Measurements from ENCODE around the gene ANK3. TPM values are rescaled to one million over a fixed set of nuclear protein-coding genes. Genes with fewer than 3 reads are reported as not detected.

ANK3 gene
- total and polyA plus RNA-seq, 2 donors (not counting 1 experiment from before 2014, with no cell fraction given): 0.50 to 0.79 TPM

DNA sequence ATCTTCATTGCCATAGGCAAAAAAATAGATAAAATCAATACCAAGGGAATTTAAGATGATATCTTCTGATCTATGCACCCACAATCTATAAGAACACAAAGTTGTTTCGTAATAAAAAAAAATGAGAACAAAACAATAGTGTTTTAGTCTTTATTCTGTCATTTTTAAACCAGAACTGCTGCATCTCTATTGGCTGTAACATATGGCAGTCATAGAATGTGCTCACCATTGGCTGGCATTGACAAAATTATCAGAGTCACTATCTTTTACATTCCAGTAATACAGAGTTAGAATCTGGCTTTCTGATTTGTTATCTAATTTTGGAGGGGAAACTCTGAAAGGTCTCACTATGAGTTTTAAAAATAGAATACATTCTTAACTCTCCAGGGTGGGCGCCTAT, 344.7 kb downstream of the ANK3 start:
- Histone ChIP-seq H3K4me2 (ENCODE audit: extremely low read depth, insufficient read depth, low read length) (no peak overlapping the region), H3K9ac (ENCODE audit: insufficient read depth, low read length) (no peak overlapping the region), H3K27ac (ENCODE audit: insufficient read depth, low read length) (no peak overlapping the region), H3K79me2 (ENCODE audit: control insufficient read depth, insufficient read depth, low read length) (no peaks in the 10 kb centered on the region), H4K20me1 (ENCODE audit: control insufficient read depth, extremely low read depth, insufficient read depth, low read length) (no peaks in the 10 kb centered on the region), H3K4me3 (replicated peaks in 1 of 4; ENCODE audit: control extremely low read depth in 1 of 4, insufficient read depth in 1 of 4, low read depth in 3 of 4, low read length in 4 of 4) (no peak overlapping the region), H3K36me3 (ENCODE audit: control insufficient read depth, insufficient read depth, low read length) (no peaks in the 10 kb centered on the region), H3K9me3 (ENCODE audit: control insufficient read depth, insufficient read depth, low read depth, low read length) (no peaks in the 10 kb centered on the region), H3K27me3 (ENCODE audit: control insufficient read depth, insufficient read depth, low read length) (no peaks in the 10 kb centered on the region), H2AFZ (ENCODE audit: low read length) (no peak overlapping the region), H3K4me1 (ENCODE audit: control insufficient read depth, extremely low read depth, insufficient read depth, low read length) (peaks cover 4% of the 10 kb centered on the region)
- TF ChIP-seq EZH2 (IDR thresholded peaks at IDR 0.05; ENCODE audit: low read length, missing control alignments): no peak
- TF ChIP-seq, protein P1, sequence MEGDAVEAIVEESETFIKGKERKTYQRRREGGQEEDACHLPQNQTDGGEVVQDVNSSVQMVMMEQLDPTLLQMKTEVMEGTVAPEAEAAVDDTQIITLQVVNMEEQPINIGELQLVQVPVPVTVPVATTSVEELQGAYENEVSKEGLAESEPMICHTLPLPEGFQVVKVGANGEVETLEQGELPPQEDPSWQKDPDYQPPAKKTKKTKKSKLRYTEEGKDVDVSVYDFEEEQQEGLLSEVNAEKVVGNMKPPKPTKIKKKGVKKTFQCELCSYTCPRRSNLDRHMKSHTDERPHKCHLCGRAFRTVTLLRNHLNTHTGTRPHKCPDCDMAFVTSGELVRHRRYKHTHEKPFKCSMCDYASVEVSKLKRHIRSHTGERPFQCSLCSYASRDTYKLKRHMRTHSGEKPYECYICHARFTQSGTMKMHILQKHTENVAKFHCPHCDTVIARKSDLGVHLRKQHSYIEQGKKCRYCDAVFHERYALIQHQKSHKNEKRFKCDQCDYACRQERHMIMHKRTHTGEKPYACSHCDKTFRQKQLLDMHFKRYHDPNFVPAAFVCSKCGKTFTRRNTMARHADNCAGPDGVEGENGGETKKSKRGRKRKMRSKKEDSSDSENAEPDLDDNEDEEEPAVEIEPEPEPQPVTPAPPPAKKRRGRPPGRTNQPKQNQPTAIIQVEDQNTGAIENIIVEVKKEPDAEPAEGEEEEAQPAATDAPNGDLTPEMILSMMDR (conservative IDR thresholded peaks at IDR 0.05 in 1 of 2, IDR thresholded peaks at IDR 0.05 in 1 of 2; ENCODE audit: low read depth in 1 of 2, low read length in 2 of 2): no peak
- DNase-seq (ENCODE audit: low read depth in 2 of 2): no peak

DNA sequence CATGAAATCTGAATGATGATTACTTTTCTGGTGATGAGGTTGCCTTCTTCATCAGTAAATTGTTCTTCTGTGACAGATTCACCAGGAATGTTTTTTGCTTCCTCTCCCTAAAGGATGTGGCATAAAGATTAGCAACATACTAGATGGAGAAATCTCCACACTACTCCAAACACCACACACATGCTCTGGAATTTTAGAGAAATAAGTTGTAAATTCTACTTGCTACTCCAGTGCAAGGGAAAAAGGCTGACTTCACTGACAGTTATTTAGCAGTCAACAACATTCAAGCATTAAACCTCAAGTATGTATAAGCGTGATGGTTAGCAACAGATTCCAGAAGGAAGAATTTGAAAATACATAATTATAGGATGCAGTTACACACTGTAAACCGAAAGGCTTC, 345.4 kb downstream of the ANK3 start:
- no peaks in the 10 kb centered on the region for H4K20me1 ChIP-seq (ENCODE audit: control insufficient read depth, extremely low read depth, insufficient read depth, low read length)
- peak; percentile 30 to 81 for DNase-seq (ENCODE audit: low read depth in 2 of 2)
- H3K4me3 ChIP-seq (replicated peaks in 1 of 4; ENCODE audit: control extremely low read depth in 1 of 4, insufficient read depth in 1 of 4, low read depth in 3 of 4, low read length in 4 of 4): no peak overlapping the region
- H3K9ac ChIP-seq (ENCODE audit: insufficient read depth, low read length): no peak overlapping the region
- H3K4me1 ChIP-seq (ENCODE audit: control insufficient read depth, extremely low read depth, insufficient read depth, low read length): peaks cover 4% of the 10 kb centered on the region
- H3K9me3 ChIP-seq (ENCODE audit: control insufficient read depth, insufficient read depth, low read depth, low read length): no peaks in the 10 kb centered on the region
- no peak overlapping the region for H2AFZ ChIP-seq (ENCODE audit: low read length)
- TF ChIP-seq EZH2 (IDR thresholded peaks at IDR 0.05; ENCODE audit: low read length, missing control alignments): no peak
- TF ChIP-seq, protein P1 (conservative IDR thresholded peaks at IDR 0.05 in 1 of 2, IDR thresholded peaks at IDR 0.05 in 1 of 2; ENCODE audit: low read depth in 1 of 2, low read length in 2 of 2): no peak
- no peaks in the 10 kb centered on the region for H3K36me3 ChIP-seq (ENCODE audit: control insufficient read depth, insufficient read depth, low read length)
- no peaks in the 10 kb centered on the region for H3K27me3 ChIP-seq (ENCODE audit: control insufficient read depth, insufficient read depth, low read length)
- no peaks in the 10 kb centered on the region for H3K79me2 ChIP-seq (ENCODE audit: control insufficient read depth, insufficient read depth, low read length)
- no peak overlapping the region for H3K27ac ChIP-seq (ENCODE audit: insufficient read depth, low read length)
- H3K4me2 ChIP-seq (ENCODE audit: extremely low read depth, insufficient read depth, low read length): no peak overlapping the region

DNA sequence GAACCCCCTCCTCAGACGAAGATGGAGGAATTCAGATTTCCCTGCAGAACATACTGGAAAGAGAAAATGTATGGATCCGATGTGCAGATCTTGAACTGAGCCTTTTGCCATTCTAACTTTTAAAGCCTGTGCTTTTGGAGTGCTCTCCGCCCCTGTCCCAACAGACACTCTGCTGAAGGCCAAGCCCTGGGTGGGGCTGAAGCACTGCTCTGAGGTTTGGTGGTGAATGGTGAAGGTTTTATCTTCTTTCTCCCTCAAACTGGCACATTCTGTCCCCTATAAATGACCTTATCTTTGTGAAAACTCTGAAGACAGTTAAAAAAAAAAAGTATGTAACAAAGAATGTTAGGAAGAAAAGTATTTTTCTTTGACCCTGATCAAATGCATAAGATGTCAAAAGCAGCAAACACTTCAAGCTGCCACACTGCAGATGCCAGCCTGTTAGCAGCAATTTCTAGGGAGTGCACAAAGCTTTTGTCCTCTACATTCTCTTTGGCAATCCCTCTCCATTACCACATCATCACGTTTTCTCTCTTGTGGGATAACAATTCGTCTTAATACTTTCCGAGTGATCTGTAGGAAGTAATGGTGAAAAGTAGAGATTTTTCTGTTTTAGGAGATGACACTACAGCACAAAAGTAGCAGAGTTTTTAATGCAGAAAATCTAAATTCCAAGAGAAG, 346.0 kb downstream of the ANK3 start:
- H4K20me1 ChIP-seq (ENCODE audit: control insufficient read depth, extremely low read depth, insufficient read depth, low read length): no peaks in the 10 kb centered on the region
- H3K4me2 ChIP-seq (ENCODE audit: extremely low read depth, insufficient read depth, low read length): no peak overlapping the region
- H3K9ac ChIP-seq (ENCODE audit: insufficient read depth, low read length): no peak overlapping the region

More for the DNA sequence above, 346.0 kb downstream of the ANK3 start:
- Histone ChIP-seq H3K79me2 (ENCODE audit: control insufficient read depth, insufficient read depth, low read length) (no peaks in the 10 kb centered on the region), H3K27me3 (ENCODE audit: control insufficient read depth, insufficient read depth, low read length) (no peaks in the 10 kb centered on the region), H3K9me3 (ENCODE audit: control insufficient read depth, insufficient read depth, low read depth, low read length) (no peaks in the 10 kb centered on the region), H3K4me3 (replicated peaks in 1 of 4; ENCODE audit: control extremely low read depth in 1 of 4, insufficient read depth in 1 of 4, low read depth in 3 of 4, low read length in 4 of 4) (no peak overlapping the region), H3K4me1 (ENCODE audit: control insufficient read depth, extremely low read depth, insufficient read depth, low read length) (peaks cover 4% of the 10 kb centered on the region), H2AFZ (ENCODE audit: low read length) (no peak overlapping the region), H3K36me3 (ENCODE audit: control insufficient read depth, insufficient read depth, low read length) (no peaks in the 10 kb centered on the region), H3K27ac (ENCODE audit: insufficient read depth, low read length) (no peak overlapping the region)
- no peak for DNase-seq (ENCODE audit: low read depth in 2 of 2)
- TF ChIP-seq, protein P1 (conservative IDR thresholded peaks at IDR 0.05 in 1 of 2, IDR thresholded peaks at IDR 0.05 in 1 of 2; ENCODE audit: low read depth in 1 of 2, low read length in 2 of 2): no peak
- TF ChIP-seq EZH2 (IDR thresholded peaks at IDR 0.05; ENCODE audit: low read length, missing control alignments): no peak

Data from fibroblast of lung (primary cell).